GM08714 (cell line): Measurements from ENCODE around the gene MCU.
"Not testable (repeated sequence)": the region's sequence is repeated elsewhere in the genome, so short reads cannot be mapped to it uniquely, and the experiment has no call there.

ENCODE experiments used
- H3K4me3 ChIP-seq: fragments of 200-500 bp; sonication (Bioruptor generic); 2 replicates; pipeline ENCODE4 v1.5.1; 2014; ENCODE audit warnings: mild to moderate bottlenecking, low read length, inconsistent platforms
- ZNF274 ChIP-seq: IDR thresholded peaks from 2 replicates; pipeline ENCODE4 v1.6.1; 2012; ENCODE audit warnings: mild to moderate bottlenecking, low read depth, low read length

The MCU gene

DNA sequence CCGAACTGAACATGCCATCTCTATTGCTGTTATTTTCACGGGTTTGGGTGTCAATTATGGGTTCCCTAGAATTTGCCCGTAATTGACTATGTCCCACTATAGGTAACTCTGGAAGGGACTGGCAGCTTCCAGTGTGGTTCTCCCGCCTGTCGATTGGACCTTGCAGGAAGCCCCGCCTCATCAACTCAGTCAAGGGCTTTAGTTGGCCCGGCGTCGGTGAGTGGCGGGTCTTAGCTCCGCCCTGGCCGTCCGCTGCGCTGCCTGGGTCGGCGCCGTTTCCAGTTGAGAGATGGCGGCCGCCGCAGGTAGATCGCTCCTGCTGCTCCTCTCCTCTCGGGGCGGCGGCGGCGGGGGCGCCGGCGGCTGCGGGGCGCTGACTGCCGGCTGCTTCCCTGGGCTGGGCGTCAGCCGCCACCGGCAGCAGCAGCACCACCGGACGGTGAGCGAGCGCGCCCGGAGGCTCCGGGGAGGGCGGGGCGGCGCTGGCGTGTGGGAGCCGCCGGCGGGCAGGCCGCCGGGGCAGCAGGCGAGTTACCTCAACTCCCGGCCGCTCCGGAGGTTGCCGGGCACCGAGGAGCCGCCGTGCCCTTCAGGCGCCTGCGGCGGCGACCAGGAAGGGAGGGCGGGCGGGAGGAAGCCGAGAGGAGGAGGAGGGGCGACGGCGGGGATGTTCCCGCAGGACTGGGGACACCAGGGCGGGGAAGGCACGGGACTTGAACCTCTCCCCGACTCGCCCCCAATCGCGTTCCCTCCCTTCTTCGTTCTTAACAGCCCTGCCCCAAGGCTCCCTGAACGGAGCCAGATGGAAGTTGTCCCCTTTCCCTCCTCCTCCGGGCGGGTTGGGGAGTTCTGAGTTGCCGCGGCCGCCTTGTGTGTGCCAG is at the start of gene MCU:
Gene MCU, plus strand, starts transcription at position 281 of the 881 bp plus-strand sequence. Its CDS starts 9 bp downstream, at position 290.
- TF ChIP-seq ZNF274 = no peak
- peak within 1 kb of the TSS; percentile 94 for H3K4me3 ChIP-seq

GRCh38 chr10:72642318-72642717 is 49.6 kb upstream of the MCU start:
- no peak for TF ChIP-seq ZNF274
- no peak overlapping the region for H3K4me3 ChIP-seq

DNA sequence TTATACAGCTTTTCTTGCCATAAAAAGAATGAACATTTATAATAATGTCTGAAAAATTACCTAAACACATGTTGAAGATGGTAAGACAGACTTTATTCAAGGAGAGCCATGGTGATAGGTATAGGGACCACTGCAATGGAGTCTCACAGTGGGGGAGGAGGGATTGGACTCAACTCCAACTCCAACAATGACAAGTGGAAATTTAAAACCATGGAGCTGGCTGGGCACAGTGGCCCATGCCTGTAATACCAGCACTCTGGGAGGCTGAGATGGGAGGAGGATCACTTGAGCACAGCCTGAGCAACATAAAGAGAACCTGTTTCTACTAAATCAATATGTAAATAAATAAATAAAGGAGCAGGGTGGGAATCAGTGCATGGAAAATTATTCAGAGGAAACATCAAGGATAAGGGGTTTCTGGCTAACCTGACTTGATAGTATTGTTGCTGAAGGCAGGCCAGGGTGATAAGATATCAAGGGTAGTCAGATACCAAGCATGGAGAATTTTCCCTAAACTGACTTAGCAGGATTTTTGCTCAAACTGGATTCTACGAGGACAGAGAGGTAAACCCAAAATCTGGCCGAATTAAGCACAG is 46.6 kb upstream of the MCU start:
- TF ChIP-seq ZNF274 = no peak
- H3K4me3 ChIP-seq = no peak overlapping the region

- H3K4me3 ChIP-seq = not testable (repeated sequence)
Measured at GRCh38 chr10:72646971-72647370, 45.0 kb upstream of the MCU start.

GRCh38 chr10:72648301-72648700 is 43.6 kb upstream of the MCU start:
- TF ChIP-seq ZNF274 = no peak
- no peak overlapping the region for H3K4me3 ChIP-seq

DNA sequence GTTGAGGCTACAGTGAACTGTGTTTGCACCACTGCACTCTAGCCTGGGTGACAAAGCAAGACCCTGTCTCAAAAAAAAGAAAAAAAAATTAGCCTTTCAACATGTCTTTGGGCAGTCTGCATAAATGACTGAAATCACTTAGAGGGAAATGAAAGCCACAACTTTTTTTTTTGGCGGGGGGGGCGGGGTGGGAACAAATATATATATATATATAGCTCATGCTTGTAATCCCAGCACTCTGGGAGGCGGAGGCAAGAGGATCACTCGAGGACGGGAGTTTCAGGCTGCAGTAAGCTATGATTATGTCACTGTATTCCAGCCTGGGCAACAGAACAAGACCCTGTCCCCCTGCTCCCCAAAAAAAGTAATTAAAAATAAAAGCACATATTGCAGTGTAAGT is 42.7 kb upstream of the MCU start:
- no peak for TF ChIP-seq ZNF274
- H3K4me3 ChIP-seq = no peak overlapping the region

DNA sequence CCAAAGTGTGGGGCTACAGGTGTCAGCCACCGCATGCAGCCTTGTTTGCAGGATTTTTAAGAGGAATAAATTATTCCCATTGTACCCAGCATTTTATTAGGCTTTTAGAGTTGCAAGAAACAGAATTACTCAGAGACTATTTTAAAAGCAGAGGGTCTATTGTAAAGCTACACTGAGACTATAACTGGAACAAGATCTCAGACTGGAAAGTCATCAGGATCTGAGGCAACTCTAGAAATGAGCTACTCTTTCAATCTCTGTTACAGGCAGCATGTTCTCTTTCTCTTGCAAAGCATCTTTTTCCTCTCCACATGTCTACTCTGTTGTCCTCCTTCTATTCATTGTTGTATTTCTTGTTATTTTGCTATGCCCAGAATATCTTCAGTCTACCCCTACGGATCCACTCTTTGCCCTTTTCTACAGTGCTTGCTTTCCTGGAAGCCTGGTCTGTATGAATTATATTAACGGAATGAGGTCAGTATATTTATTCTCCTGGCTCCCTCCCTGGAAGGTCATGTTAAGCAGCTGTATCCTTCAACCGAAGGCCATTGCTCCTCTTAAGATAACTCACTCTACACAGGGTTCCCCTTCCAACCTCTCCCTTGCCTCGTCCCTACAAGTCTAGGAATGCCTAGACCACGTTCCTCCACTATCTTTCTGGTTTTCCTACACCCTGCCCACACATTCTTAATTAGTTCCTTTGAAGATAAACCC is 38.4 kb upstream of the MCU start:
- H3K4me3 ChIP-seq = no peak overlapping the region
- TF ChIP-seq ZNF274 = no peak

DNA sequence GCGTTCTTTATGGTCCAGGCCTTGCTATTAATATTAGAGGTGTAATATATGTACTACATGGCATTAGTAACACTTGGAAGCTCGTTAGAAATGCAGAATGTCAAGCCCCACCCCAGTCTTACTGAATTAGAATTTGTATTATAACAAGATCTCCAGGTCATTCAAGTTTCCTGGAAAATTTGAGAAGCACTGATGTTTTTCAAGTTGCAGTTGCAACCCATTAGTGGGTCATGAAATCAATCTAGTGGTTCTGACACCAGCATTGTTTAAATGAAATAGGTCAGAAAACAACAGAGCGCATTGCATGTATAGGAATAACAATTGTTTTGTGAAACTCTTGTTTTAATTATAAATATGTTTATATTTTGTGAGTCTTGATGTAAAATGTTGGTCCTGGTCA is 37.2 kb upstream of the MCU start:
- TF ChIP-seq ZNF274 = no peak
- no peak overlapping the region for H3K4me3 ChIP-seq

- H3K4me3 ChIP-seq = no peak overlapping the region
- no peak for TF ChIP-seq ZNF274
Measured at GRCh38 chr10:72658696-72659400, 33.1 kb upstream of the MCU start.

DNA sequence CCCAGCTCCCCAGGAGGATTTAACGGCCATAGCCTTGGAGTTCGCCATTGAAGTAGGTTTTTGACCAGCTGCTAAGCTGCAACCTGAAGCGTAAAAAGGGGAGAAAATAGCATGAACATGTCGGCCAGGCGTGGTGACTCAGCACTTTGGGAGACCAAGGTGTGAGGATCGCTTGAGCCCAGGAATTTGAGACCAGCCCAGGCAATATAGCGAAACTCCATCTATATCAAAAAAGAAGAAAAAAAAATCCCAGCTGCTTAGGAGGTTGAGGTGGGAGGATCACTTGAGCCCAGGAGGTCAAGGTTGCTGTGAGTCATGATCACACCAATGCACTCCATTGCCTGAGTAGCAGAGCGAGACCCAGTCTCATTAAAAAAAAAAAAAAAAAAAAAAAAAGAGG is 32.2 kb upstream of the MCU start:
- H3K4me3 ChIP-seq = no peak overlapping the region
- TF ChIP-seq ZNF274 = no peak

GRCh38 chr10:72660220-72660619 is 31.7 kb upstream of the MCU start:
- H3K4me3 ChIP-seq = no peak overlapping the region
- no peak for TF ChIP-seq ZNF274

DNA sequence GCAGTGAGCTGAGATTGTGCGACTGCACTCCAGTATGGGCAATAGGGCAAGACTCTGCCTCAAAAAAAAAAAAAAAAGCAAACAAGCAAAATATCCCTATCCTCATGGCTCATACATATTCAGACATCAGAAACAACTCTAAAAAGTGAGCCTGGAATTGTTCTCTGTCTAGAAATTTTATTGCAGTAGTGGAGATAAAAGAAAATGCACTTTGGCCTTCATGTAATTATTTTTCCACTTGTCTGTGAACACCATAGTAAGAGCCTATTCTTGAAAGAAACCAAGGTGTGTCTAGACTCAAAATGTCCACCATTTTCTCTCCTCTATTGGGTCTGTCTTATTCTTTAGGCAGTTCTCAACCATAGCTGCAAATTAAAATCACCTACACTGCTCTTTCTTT is 30.5 kb upstream of the MCU start:
- TF ChIP-seq ZNF274 = no peak

DNA sequence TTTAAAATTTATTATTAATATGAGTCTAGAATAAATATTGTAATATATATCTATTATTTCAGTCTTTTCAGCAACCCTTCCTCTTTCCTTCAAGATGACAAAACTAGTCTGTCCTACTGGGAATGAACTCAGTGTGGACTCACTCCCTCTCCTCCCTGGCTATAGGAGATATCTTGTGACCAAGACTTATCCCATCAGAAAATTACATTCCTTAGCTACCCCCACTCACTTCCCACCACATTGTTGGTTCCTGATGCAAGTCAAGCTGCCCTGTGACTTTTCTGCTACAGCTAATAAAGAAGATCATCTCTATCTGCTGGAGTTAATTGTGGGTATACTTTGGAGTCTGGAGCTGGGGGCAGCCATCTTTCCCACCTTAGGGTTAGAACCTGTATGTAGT is 28.0 kb upstream of the MCU start:
- TF ChIP-seq ZNF274 = no peak
- H3K4me3 ChIP-seq = no peak overlapping the region

More for the DNA sequence above, 30.5 kb upstream of the MCU start:
- H3K4me3 ChIP-seq = no peak overlapping the region

DNA sequence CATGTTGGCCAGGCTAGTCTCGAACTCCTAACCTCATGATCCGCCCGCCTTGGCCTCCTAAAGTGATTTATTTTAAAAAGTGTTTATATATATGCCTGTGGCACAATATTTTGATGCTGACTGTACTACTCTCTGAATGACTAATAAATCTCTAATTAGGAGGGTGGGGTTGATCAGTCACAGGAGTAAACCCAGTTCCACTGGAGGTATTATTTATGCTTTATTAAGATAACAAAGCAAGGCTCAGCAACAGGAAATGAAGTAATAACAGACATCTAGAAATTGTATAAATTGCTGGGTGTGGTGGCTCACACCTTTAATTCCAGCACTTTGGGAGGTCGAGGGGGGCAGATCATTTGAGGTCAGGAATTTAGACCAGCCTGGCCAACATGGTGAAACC is 26.0 kb upstream of the MCU start:
- H3K4me3 ChIP-seq = no peak overlapping the region
- TF ChIP-seq ZNF274 = no peak
